ENCODE measurements around the gene GJE1. TPM values are rescaled to one million over a fixed set of nuclear protein-coding genes. Genes with fewer than 3 reads are reported as not detected.

The GJE1 gene
- total RNA-seq, 1 donor from 2014 or later: not detected

- DNase-seq (ENCODE audit: low spot score) (no peak), ATAC-seq (no peak)
Measured at GRCh38 chr6:142162780-142163179, 30.1 kb downstream of the GJE1 start.

DNA sequence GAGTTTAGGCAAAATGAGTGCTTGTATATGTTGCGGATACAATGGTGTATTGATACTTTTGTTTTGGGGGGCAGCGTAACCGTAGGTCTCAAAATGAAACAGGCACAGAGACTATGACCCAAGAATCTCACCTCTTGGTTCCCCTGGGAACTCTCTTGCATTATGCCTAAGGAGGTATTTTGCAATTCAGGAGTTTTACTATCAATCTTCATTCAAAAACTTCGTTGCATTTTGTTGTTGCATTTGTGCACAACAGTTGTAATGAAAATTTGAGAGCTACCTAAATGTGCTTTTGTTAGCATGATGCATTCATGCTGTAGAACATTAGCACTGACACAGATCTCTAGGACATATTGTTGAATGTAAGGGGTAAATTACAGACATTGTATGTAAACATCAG lies 32.5 kb downstream of the GJE1 start:
- ATAC-seq (no peak), DNase-seq (ENCODE audit: low spot score) (no peak)

- DNase-seq (ENCODE audit: low spot score) (no peak), ATAC-seq (peak; percentile 84)
Measured at GRCh38 chr6:142167071-142167470, 34.3 kb downstream of the GJE1 start.

- ATAC-seq (no peak), DNase-seq (ENCODE audit: low spot score) (no peak)
Measured at GRCh38 chr6:142167486-142167885, 34.8 kb downstream of the GJE1 start.

DNA sequence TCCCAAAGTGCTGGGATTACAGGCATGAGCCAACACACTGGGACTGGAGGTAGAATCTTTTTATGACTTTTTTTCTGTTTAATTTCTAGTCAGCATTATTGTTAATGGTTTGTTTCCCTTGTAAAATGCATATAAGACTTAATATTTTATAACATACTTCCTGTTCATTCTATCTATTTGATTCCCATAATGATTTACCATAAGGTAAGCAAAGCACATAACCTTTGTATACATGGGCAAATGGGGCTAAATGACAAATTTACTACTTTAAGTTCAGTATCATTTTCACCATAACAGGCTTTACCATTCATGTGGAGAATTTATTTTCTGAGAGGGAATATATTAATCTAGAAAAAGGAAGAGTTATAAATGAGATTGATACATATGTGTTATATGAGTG lies 38.6 kb downstream of the GJE1 start:
- DNase-seq (ENCODE audit: low spot score) (no peak), ATAC-seq (no peak)

DNA sequence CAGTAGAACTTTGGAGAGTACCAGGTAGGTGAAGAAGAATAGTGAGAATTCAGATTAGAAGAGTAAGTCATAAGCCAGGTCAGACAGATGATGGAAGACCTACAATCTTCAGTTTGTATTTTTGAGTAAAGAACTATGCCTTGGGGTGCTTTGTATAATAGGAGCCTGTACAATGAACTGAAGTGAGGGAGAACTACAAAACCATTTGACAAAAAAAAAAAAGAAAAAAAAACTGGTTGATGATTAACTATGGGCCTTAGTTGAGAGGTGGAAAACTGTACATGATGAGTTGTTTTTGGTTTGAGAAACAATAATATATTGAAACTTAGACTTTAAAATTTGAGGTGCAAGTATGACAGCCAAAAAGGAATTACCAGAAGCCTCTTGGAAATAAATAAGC lies 40.0 kb downstream of the GJE1 start:
- peak; percentile 55 for ATAC-seq
- DNase-seq (ENCODE audit: low spot score): no peak

DNA sequence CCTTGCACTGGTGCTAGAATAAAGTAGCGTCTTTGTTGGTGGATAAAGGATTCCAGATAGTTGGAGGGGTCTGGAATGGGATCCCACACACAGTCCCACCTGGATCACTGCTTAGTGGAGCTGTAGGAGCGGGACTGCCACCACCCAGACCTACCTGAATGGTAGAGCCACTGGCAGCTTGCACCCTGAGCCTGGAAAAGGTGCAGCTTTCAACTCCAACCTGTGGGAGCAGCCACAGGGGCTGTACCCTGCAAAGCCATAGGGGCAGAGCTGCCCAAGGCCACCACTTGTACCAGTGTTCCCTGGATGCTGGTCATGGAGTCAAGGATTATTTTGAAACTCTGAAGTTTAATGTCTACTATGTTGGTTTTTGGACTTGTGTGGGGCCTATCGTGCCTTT lies 41.3 kb downstream of the GJE1 start:
- DNase-seq (ENCODE audit: low spot score) (no peak), ATAC-seq (no peak)

- no peak for ATAC-seq
- DNase-seq (ENCODE audit: low spot score): no peak
Measured at GRCh38 chr6:142174703-142175102, 42.0 kb downstream of the GJE1 start.

DNA sequence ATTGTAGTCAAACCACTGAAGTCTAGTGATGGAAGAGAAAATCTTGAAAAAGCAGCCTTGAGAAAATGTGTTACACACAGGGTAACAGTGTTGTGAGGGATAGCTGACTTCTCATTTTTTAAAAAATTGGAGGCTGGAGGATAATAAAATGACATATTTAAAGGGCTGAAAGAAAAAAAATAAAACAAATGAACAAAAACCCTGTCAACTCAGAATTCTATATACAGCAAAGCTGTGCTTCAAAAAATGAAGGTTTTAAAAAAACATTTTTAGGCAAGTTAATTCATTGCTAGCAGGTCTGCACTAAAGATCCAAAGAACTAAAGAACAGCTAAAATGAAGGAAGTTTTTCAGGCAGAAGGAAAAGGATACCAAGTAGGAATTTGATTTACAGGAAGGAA lies 45.4 kb downstream of the GJE1 start:
- DNase-seq (ENCODE audit: low spot score): no peak
- no peak for ATAC-seq

- DNase-seq (ENCODE audit: low spot score) (no peak), ATAC-seq (no peak)
Measured at GRCh38 chr6:142182004-142182403, 49.3 kb downstream of the GJE1 start.

GRCh38 chr6:142183351-142183750 lies 50.6 kb downstream of the GJE1 start:
- DNase-seq (ENCODE audit: low spot score): no peak

GRCh38 chr6:142184307-142184706 lies 51.6 kb downstream of the GJE1 start:
- ATAC-seq (no peak), DNase-seq (ENCODE audit: low spot score) (no peak)

More at GRCh38 chr6:142183351-142183750, 50.6 kb downstream of the GJE1 start:
- no peak for ATAC-seq

Other genes starting within 250 kb of the GJE1 start
- not detected for gene NMBR, start 14.2 kb downstream of the GJE1 start, total RNA-seq
- 16.7 TPM for gene VTA1, start 14.3 kb downstream of the GJE1 start, total RNA-seq
- gene ADGRG6, start 169.1 kb downstream of the GJE1 start, total RNA-seq: 84.4 TPM

Measured in left lobe of liver (tissue), 2 donors.